Activated CD4-positive, alpha-beta memory T cell treated with anti-CD3 and anti-CD28 coated beads for 36 hours (primary cell): ENCODE results near the gene RFNG. TPM values are rescaled to one million over a fixed set of nuclear protein-coding genes. Genes with fewer than 3 reads are reported as not detected.

ENCODE experiments used
- CTCF ChIA-PET: fragments of 350-600 bp; sonication (Branson Sonifier 250); formaldehyde crosslinking; loops from one replicate; lab custom pipeline; 2021; ENCODE audit warnings: antibody characterized with exemption, inconsistent platforms; lab: Charles Lee
- POLR2A ChIA-PET: fragments of 350-600 bp; sonication (Branson Sonifier 250); formaldehyde crosslinking; loops from one replicate; lab custom pipeline; 2021; ENCODE audit warnings: antibody characterized with exemption; lab: Charles Lee
- DNase-seq: peaks from one replicate; pipeline ENCODE4 v3.0.0-alpha.2; 2020
- H3K27ac Mint-ChIP-seq: one replicate; pipeline ENCODE4 v1.8.0; 2021; ENCODE audit warnings: mixed read lengths
- H3K27me3 Mint-ChIP-seq: one replicate; pipeline ENCODE4 v1.8.0; 2021; ENCODE audit warnings: mixed read lengths
- H3K36me3 Mint-ChIP-seq: one replicate; pipeline ENCODE4 v1.8.0; 2021; ENCODE audit warnings: mixed read lengths
- H3K4me1 Mint-ChIP-seq: one replicate; pipeline ENCODE4 v1.8.0; 2021; ENCODE audit warnings: low read depth, mixed read lengths
- H3K4me3 Mint-ChIP-seq: one replicate; pipeline ENCODE4 v1.8.0; 2021; ENCODE audit warnings: mild to moderate bottlenecking, mixed read lengths
- H3K9me3 Mint-ChIP-seq: one replicate; pipeline ENCODE4 v1.8.0; 2021; ENCODE audit warnings: mixed read lengths
- intact Hi-C: fragments of 100-400 bp; cut with micrococcal nuclease; formaldehyde crosslinking; loops from one replicate; pipeline ENCODE4 v1.15.1; 2023
- total RNA-seq, 2 experiments: library from RNA; stranded (reverse); gene quantifications; one replicate each; pipeline ENCODE4 v1.2.3, GENCODE V29; 2021

RFNG gene
- total RNA-seq = 10 to 100 TPM; 16.5 to 17.5 TPM

DNA sequence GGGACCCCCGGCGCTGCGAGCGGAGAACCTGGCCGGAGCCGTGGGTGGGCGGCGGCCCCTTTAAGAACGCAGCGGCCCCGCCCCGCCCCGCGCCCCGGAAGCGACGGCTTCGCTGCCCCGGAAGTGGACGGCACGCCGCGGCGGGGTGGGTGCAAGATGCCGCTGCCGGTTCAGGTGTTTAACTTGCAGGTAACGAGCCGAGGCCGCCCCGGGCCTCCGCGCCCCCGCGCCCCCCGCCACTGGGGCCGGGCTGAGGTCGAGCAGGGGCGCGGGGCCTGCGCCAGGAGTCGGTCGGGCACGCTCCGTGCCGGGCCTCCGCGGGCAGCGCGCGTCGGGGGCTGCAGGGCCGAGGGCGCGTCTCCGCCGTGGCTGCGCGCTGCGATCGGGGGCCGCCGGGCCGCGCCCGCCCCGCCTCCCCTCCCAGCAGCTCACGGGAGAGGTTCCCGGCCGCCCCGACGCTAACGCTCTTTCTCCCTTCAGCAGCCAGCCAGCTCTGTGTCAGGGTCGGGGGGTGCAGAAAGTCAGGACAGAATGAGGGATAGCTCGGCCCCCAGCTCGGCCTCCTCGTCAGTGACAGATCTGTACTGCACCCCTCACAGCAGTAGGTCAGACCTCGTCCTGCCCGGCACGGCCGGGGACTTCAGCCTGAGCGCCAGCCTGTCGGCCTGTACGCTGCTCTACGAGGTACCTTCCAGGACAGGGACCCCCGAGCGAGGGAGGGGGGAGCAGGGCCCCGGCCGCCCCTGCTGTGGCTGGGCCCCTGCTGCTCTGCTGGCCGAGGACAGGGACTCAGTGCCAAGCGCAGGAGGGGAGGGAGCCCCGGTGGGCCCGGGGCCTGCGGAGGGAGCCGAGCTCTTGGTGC lies at the start of gene RFNG, which contains the start of gene GPS1:
Gene RFNG (minus strand): TSS at position 36 of the 862 bp plus-strand sequence. CDS start 45 bp downstream, outside the sequence.
Gene GPS1 (plus strand): TSS at position 123 of the 862 bp plus-strand sequence. CDS start 34 bp downstream, at position 157.
- peak within 1 kb of the TSS; percentile 83 for H3K4me3 Mint-ChIP-seq
- intact Hi-C loops = no loop called here
- H3K27me3 Mint-ChIP-seq = no peaks in the 10 kb centered on the region
- H3K27ac Mint-ChIP-seq = no peak within 1 kb of the TSS
- POLR2A ChIA-PET = interaction anchor here (1.0 to 3.0 kb wide), 3 partner anchors 12 to 46 kb away, joined by 3 to 9 read pairs (median 4); partner anchors contain the start of genes DCXR and FASN
- CTCF ChIA-PET = interaction anchor here (1.0 to 1.5 kb wide), 2 partner anchors 21 to 92 kb away, joined by 4 to 6 read pairs; partner anchors contain the start of gene RAC3
- peaks cover 21% of the 10 kb centered on the region for H3K4me1 Mint-ChIP-seq
- H3K9me3 Mint-ChIP-seq = no peaks in the 10 kb centered on the region
- peak; percentile 86 for DNase-seq
- H3K36me3 Mint-ChIP-seq = peaks cover 2% of the 10 kb centered on the region

GRCh38 chr17:82101301-82101715 lies 49.7 kb upstream of the RFNG start:
- Mint-ChIP-seq H3K27ac (peak overlapping the region; percentile 5), H3K4me1 (peaks cover 16% of the 10 kb centered on the region)
- POLR2A ChIA-PET = no interaction called here

GRCh38 chr17:82100502-82101298 lies 49.1 kb upstream of the RFNG start:
- peak overlapping the region; percentile 5 for H3K27ac Mint-ChIP-seq
- DNase-seq = no peak
- CTCF ChIA-PET = interaction anchor here (0.9 kb wide), 1 partner anchor 51 kb away, joined by 3 read pairs; no protein-coding TSS in a partner anchor
- intact Hi-C loops = no loop called here
- H3K4me3 Mint-ChIP-seq = no peak overlapping the region
- POLR2A ChIA-PET = no interaction called here
- H3K9me3 Mint-ChIP-seq = no peaks in the 10 kb centered on the region
- H3K27me3 Mint-ChIP-seq = no peaks in the 10 kb centered on the region
- H3K36me3 Mint-ChIP-seq = peaks cover 2% of the 10 kb centered on the region
- H3K4me1 Mint-ChIP-seq = peaks cover 20% of the 10 kb centered on the region

More at GRCh38 chr17:82101301-82101715, 49.7 kb upstream of the RFNG start:
- intact Hi-C loops = no loop called here
- Mint-ChIP-seq H3K36me3 (peaks cover 1% of the 10 kb centered on the region), H3K4me3 (no peak overlapping the region), H3K27me3 (no peaks in the 10 kb centered on the region), H3K9me3 (no peaks in the 10 kb centered on the region)
- CTCF ChIA-PET = no interaction called here
- no peak for DNase-seq

- no peaks in the 10 kb centered on the region for H3K9me3 Mint-ChIP-seq
- H3K27me3 Mint-ChIP-seq = no peaks in the 10 kb centered on the region
- peaks cover 12% of the 10 kb centered on the region for H3K4me1 Mint-ChIP-seq
- peaks cover 2% of the 10 kb centered on the region for H3K36me3 Mint-ChIP-seq
- intact Hi-C loops = loop anchor here (1.0 to 10.0 kb wide), 10 partner anchors 7 to 656 kb away; partner anchors contain the start of genes ARHGDIA, ASPSCR1, CYBC1 and LRRC45
- peak overlapping the region; percentile 89 for H3K27ac Mint-ChIP-seq
- POLR2A ChIA-PET = interaction anchor here (0.7 to 1.8 kb wide), 8 partner anchors 7 to 396 kb away, joined by 3 to 8 read pairs (median 5); partner anchors contain the start of genes CENPX, DUS1L, LRRC45 and MRPL12
- peak overlapping the region; percentile 80 for H3K4me3 Mint-ChIP-seq
- DNase-seq = peak; percentile 27
- CTCF ChIA-PET = interaction anchor here (0.8 to 1.8 kb wide), 6 partner anchors 68 to 421 kb away, joined by 3 to 7 read pairs (median 4); partner anchors contain the start of genes CENPX and LRRC45
Observed at GRCh38 chr17:82098939-82099763, 47.5 kb upstream of the RFNG start.

DNA sequence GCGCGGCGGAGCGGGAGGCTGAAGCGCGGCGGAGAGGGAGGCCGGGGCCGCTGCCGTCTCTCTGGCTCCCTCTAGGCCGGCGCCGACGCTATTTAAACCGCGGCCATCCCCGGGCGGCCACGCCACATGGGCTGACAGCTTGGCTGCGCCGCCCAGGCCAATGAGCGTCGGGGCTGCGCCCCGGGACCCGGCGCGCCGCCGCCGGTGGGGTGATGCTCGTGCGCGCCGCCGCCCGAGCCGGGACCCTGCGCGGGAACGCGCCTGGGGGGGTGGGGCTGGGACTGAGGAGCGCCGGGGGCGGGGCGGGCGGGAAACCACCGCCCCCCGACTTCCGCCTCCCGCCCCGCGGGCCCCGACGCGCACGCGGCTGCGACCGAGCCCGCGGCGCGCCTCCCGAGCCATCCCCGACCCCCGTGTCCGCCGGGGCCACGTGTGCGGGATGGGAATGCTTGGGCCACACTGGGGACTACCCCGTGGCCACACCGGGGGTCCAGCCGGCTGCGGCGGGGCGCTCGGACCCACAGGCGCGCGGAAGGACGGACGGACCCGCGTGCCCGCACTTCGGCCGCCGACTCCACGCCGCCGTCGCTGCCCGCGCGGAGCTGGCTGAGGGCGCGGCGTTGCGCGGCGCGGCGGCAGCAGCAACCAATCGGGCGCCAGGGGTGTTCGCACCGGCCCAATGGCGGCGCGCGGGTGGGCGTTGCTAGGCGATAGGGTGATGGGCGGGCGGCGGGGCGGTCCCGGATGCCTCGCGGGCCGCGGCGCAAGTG lies 46.7 kb upstream of the RFNG start, which contains the start of gene FASN:
Gene FASN (minus strand): TSS at position 68 of the 770 bp plus-strand sequence. CDS start 1,791 bp downstream, outside the sequence.
- POLR2A ChIA-PET = interaction anchor here (0.6 to 1.8 kb wide), 12 partner anchors 8 to 395 kb away, joined by 3 to 8 read pairs (median 4); partner anchors contain the start of genes CENPX, DUS1L, LRRC45 and MRPL12
- peak within 1 kb of the TSS; percentile 69 for H3K27ac Mint-ChIP-seq
- H3K4me1 Mint-ChIP-seq = peaks cover 12% of the 10 kb centered on the region
- DNase-seq = peak; percentile 95
- H3K9me3 Mint-ChIP-seq = no peaks in the 10 kb centered on the region
- H3K4me3 Mint-ChIP-seq = peak within 1 kb of the TSS; percentile 71
- no peaks in the 10 kb centered on the region for H3K27me3 Mint-ChIP-seq
- CTCF ChIA-PET = interaction anchor here (0.6 to 1.8 kb wide), 7 partner anchors 8 to 422 kb away, joined by 3 to 7 read pairs (median 3); partner anchors contain the start of genes CENPX and LRRC45
- intact Hi-C loops = loop anchor here (1.0 to 10.0 kb wide), 10 partner anchors 8 to 656 kb away; partner anchors contain the start of genes ARHGDIA, ASPSCR1, CYBC1 and LRRC45
- peaks cover 6% of the 10 kb centered on the region for H3K36me3 Mint-ChIP-seq

- intact Hi-C loops = loop anchor here (1.0 to 10.0 kb wide), 10 partner anchors 8 to 657 kb away; partner anchors contain the start of genes ARHGDIA, ASPSCR1, CYBC1 and LRRC45
- Mint-ChIP-seq H3K36me3 (peaks cover 9% of the 10 kb centered on the region), H3K27me3 (no peaks in the 10 kb centered on the region), H3K4me3 (peak overlapping the region; percentile 71), H3K9me3 (no peaks in the 10 kb centered on the region), H3K4me1 (peaks cover 12% of the 10 kb centered on the region), H3K27ac (peak overlapping the region; percentile 42)
- DNase-seq = no peak
- ChIA-PET POLR2A (interaction anchor here (0.6 to 1.8 kb wide), 8 partner anchors 9 to 195 kb away, joined by 3 to 8 read pairs (median 4); no protein-coding TSS in a partner anchor), CTCF (interaction anchor here (1.1 to 1.8 kb wide), 3 partner anchors 68 to 138 kb away, joined by 5 to 7 read pairs (median 6); partner anchors contain the start of genes CENPX and LRRC45)
Observed at GRCh38 chr17:82097919-82098168, 46.2 kb upstream of the RFNG start.

DNA sequence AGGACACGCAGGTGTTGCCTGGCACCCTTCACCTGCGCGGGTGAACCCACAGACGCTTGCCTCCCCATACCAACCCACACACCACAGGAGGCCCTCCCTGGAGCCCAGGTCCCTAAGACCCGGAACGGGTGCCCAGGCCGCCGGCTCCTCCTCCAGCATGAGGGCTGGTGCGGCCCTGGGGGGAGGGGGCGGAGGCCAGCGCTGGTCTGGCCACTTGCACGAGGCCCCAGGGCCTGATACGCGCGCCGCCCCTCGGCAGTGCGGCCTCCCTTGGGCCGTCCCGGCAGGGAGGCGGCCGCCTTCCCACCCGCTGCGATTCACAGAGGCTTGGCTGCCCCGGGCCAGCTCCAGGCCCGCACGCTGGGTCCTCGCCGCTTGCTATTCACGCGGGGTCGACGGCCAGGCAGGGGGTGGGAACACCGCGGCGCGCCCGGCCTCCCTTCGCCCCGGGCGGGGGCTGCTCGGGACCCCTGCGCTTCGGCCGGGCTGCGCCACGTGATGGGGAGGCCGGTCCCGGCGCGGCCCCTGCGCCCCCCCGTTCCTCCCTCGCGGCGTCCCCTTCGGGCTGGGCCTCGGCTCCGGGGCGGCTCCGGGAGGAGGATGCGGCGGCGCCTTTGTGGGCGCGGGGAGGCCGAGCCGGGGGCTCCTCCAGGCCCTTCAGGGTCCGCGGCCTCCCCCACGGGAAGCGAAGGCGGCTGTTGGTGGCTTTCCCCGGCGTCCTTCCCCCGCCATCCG lies 45.7 kb upstream of the RFNG start:
- ChIA-PET POLR2A (interaction anchor here (0.6 to 1.8 kb wide), 8 partner anchors 9 to 195 kb away, joined by 3 to 8 read pairs (median 4); no protein-coding TSS in a partner anchor), CTCF (interaction anchor here (1.5 to 1.8 kb wide), 2 partner anchors 75 to 137 kb away, joined by 6 to 7 read pairs; partner anchors contain the start of genes CENPX and LRRC45)
- H3K4me3 Mint-ChIP-seq = peak overlapping the region; percentile 71
- intact Hi-C loops = loop anchor here (5.0 to 10.0 kb wide), 4 partner anchors 120 to 657 kb away; partner anchors contain the start of genes ARHGDIA, ASPSCR1, CYBC1 and NARF
- H3K27me3 Mint-ChIP-seq = no peaks in the 10 kb centered on the region
- H3K36me3 Mint-ChIP-seq = peaks cover 9% of the 10 kb centered on the region
- H3K4me1 Mint-ChIP-seq = peaks cover 12% of the 10 kb centered on the region
- H3K27ac Mint-ChIP-seq = peak overlapping the region; percentile 69
- DNase-seq = peak; percentile 29
- no peaks in the 10 kb centered on the region for H3K9me3 Mint-ChIP-seq

- POLR2A ChIA-PET = no interaction called here
- DNase-seq = no peak
- intact Hi-C loops = loop anchor here (5.0 to 10.0 kb wide), 4 partner anchors 119 to 658 kb away; partner anchors contain the start of genes ARHGDIA, ASPSCR1, CYBC1 and NARF
- H3K9me3 Mint-ChIP-seq = no peaks in the 10 kb centered on the region
- H3K4me1 Mint-ChIP-seq = peaks cover 12% of the 10 kb centered on the region
- H3K27ac Mint-ChIP-seq = peak overlapping the region; percentile 69
- CTCF ChIA-PET = interaction anchor here (1.2 kb wide), 1 partner anchor 66 kb away, joined by 4 read pairs; no protein-coding TSS in a partner anchor
- peak overlapping the region; percentile 68 for H3K4me3 Mint-ChIP-seq
- H3K27me3 Mint-ChIP-seq = no peaks in the 10 kb centered on the region
- H3K36me3 Mint-ChIP-seq = peaks cover 11% of the 10 kb centered on the region
Observed at GRCh38 chr17:82096709-82097183, 45.1 kb upstream of the RFNG start.
